Hippocampal formation (tissue), 2 donors: Measurements from ENCODE around the gene IGFALS.

Experiments
- DNase-seq, 2 donors: peaks; one replicate each; lab custom pipeline; 2025; lab: John Stamatoyannopoulos, UW

IGFALS gene

DNA sequence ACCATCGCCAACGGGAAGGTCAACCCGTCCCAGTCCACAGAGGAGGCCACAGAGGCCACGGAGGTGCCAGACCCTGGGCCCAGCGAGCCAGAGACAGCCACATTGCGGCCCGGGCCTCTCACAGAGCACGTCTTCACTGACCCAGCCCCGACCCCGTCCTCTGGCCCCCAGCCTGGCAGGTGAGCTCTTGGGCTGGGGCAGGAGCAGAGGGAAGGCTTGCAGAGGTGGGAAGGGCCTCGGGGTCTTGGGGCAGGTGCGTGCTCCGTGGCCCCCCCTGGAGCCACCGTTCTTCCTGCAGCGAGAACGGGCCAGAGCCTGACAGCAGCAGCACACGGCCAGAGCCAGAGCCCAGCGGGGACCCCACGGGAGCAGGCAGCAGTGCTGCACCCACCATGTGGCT, 27.3 kb downstream of the IGFALS start:
- no peak for DNase-seq

DNA sequence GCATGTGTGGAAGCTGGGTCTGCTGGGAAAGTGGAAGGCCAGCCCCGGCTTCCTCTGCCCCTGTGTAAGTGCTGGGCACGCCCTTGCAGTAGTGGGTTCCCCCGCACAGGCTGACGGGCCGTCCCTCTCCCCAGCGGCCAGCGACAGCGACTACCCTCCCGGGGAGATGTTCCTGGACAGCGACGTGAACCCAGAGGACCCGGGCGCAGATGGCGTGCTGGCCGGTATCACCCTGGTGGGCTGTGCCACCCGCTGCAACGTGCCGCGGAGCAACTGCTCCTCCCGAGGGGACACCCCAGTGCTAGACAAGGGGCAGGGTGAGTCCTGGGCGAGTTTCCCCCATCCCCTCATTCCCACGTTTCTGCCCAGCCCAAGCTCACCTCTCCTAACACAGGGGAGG, 27.7 kb downstream of the IGFALS start:
- DNase-seq: no peak

- no peak for DNase-seq
Measured at GRCh38 chr16:1764971-1765370, 28.5 kb downstream of the IGFALS start.

GRCh38 chr16:1763521-1764511, 29.7 kb downstream of the IGFALS start:
- DNase-seq: no peak

DNA sequence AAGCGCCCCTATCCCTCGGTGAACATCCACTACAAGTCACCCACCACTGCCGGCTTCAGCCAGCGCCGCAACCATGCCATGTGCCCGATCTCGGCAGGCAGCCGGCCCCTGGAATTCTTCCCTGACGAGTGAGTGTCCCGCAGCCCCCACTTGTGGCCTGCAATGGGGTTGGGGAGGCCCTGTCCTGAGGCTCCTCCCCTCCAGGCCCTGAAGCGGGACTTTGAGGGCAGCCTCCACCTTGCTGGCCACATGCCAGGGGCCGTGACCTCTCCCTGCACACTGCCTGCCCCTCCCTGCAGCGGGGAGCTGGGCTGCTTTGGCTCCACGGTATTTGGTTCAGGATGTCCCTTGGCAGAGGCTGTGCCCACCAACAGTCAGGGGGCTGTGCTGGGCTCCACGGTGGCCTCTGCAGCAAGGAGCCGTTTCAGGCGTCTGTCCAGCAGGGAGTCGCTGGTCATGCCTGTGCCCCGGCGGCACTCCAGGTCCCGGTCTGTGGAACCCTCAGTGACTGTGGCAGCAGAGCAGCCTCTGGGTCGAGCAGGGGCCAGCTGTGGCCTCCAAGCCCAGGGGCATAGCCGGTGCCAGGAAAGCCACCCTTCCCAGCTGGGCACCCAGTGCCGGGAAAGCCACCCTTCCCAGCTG, 30.5 kb downstream of the IGFALS start:
- no peak for DNase-seq

- no peak for DNase-seq
Measured at GRCh38 chr16:1762196-1762878, 31.2 kb downstream of the IGFALS start.

DNA sequence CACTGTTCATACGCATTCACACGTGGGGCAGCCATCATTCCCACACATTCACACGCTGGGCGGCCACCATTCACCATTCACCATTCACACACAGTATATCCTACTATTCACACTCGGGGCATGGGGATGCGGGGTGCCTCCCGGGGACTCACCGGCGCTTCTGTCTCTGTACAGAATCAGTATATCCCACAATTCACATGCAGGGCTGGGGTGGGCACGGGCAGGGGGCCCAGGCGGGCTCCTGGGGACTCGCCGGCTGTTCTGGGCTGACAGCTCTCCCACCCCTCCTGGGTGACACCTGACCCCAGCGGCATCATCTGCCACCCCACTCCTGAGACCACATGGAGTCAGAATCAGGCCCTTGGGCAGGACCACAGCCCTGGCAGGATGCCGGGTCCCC, 31.8 kb downstream of the IGFALS start:
- no peak for DNase-seq

DNA sequence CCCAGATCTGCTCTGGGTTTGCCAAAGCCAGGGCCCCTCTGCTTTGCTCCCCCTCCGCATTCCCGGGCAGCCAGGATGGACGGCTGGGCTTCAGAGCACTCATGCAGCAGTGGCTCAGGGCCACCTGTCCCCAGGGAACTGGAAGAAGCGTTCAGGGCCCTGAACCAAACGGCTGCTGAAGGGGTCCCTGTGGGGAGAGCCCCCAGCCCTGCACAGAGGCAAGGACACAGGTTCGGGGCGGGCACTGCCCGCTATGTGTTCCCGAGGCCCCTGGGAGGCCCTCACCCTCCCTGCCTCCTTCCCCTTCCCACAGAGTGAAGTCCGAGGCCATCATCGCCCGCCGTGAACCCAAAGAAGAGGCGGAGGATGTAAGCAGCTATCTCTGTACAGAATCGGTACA, 32.6 kb downstream of the IGFALS start:
- DNase-seq: no peak

DNA sequence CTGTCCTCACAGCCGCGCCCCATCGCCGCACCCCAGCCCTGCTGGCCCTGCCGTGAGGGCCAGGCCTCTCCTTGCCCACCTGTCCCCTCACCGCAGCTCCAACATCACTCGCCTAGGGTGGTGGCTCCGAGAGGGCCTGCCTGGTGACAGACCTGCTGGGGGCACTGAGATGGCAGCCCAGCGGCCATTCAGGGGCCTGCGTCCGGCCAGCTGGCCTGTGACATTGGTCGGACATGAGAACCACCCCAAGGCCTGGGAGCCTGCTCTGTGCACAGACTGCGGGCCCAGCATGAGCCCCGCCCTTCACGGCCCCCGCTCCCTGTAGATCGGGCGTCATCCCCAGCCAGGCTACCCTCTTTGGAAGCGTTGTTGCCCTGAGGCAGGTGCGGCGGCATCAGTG, 34.0 kb downstream of the IGFALS start:
- DNase-seq: no peak

DNA sequence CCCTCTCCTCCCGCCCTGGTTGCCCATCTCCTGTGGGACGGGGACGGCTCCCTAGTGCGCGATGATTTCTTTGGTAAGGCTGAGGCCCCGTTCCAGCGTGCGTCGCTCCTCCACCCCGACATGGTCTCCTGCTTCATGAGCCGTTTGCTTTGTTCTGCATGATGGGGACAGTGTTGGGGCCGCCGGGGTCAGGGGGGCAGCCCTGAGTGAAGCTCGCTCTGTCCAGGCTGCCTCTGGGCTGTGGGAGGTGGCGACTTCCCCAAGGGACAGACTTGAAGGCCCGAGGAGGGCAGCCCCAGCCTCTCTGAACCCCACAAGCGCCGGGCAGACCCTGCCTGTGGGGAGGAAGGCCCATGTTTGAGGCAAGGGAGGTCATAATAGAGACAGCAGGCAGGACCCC, 34.6 kb downstream of the IGFALS start:
- DNase-seq: no peak

DNA sequence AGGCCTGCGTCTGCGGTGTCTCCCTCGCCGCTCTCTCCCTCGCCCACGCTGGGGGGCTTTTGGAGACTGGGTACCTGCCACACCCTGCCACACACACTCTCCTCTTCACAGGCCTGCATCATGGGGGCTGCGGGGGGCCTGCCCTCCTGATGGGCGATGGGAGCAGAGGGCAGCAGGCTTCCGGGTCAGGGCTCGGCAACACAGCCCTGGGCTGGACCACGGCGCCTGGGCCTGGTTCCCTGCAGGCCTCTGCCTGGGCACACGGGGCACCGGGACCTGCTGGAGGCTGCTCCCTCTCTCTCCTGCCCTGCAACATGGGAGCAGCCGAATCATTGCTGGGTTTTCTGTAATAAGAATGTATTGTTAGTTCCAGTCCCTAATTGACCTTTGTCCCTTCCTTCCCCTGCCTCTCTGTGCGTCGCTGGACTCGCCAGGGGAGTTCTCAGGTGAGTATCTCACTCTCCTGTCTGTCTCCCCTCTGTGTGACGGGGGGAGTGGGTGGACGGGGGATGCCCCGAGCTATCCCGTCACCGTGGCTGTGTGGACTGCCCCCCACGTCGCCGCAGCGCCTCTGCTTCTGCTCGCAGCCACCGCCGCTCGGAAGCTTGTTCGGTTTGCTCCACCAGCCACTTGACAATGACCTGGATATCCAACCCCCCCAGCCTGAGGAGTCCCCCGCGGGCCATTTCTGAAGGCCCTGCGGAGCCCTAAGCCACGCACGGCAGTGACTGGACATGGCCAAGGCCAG, 35.6 kb downstream of the IGFALS start:
- no peak for DNase-seq

DNA sequence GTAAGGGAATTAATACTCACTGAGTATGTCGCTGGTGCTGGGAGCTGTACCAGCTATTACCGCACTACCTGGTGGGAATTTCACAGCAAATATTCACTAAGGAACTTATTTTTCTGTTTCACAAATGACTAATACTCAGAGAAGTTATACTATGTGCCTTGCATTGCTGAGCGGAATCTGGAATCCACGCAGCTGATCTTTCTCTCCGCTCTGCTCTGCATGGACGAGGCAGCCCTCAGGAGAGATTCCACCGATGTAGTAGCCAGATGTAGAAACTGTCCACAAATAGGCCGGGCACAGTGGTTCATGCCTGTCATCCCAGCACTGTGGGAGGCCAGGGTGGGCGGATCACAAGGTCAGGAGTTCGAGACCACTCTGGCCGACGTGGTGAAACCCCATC, 39.3 kb downstream of the IGFALS start:
- no peak for DNase-seq

GRCh38 chr16:1752853-1753252, 40.7 kb downstream of the IGFALS start:
- no peak for DNase-seq

DNA sequence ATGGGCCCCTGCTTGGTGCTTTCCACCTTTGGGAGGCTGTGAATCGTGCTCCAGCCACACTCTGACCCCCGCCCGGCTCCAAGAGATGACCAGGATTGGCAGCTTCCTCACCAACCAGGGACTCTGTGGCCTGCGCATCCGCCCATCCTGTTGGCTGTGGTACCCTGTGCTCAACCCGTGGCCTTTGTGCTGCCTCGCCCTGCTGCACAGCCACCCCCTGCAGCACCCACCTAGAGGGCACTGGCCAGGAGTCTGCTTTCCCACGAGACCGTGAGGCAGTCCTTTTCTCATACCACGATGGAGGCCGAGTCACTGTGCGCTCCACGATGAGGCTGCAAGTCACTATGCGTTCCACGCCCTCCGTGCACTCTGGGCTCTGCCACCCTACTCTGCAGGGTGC, 41.6 kb downstream of the IGFALS start:
- DNase-seq: no peak

DNA sequence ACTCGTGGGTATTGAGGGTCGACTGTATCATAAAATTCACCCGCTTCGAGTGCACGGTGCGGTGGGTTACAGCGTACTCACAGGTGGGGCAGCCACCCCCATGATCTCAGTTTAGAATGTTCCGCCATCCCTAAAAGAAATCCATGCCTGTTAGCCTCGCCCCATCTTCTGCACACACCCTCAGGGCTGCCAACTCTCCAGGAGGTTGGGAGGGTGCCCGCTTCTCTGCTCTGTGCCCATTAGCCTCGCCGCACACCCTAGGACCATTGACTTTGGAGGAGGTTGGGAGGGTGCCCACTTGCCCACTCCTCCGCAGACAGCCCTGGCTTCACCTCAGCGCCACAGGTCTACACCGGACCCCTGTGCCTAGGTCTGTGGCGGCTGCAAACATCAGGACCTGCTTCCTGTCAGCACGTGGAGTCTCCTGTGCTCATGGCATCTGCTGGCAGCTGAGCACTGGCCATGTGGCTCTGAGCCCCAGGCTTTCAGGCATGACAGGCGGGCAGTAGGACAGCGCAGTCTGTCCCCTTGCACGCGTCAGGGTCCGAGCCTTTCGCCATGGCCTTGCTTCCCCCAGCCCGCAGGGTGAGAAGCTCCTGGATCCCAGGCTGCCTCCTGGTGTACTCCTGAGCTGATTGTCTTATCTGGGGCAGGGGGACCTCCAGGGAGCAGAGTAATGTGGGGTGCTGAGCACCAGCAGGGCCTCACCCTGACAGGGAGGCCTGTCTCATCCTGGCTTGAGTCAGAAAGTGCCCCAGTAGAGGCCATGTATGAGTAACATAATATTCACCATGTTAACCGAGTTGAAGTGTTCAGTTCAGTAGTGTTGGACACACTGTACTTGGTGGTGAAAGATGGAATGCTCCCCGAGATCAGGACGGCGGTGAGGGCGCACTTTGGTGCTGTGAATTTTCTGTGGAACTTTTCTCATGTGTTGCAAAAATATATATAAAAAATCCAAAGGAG, 44.1 kb downstream of the IGFALS start:
- DNase-seq: no peak

DNA sequence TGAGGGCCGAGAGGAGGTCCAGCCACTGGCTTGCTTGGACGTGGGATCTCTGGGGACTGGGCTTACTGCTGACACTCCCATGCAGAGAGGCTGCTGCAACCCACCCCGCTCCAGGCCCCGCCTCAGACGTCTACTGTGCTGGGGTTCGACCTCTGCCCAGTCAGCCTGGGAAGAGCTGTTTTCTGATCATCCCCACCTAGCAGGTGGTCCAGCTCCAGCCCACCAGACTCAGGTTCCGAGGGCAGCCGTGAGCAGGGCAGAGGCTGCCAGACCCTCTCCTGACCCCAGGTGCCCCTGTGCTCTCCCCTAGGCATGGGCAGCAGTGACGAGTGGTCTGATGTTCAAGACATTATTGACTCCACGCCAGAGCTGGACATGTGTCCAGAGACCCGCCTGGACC, 45.6 kb downstream of the IGFALS start:
- DNase-seq: no peak

GRCh38 chr16:1746693-1747195, 46.8 kb downstream of the IGFALS start:
- no peak for DNase-seq

DNA sequence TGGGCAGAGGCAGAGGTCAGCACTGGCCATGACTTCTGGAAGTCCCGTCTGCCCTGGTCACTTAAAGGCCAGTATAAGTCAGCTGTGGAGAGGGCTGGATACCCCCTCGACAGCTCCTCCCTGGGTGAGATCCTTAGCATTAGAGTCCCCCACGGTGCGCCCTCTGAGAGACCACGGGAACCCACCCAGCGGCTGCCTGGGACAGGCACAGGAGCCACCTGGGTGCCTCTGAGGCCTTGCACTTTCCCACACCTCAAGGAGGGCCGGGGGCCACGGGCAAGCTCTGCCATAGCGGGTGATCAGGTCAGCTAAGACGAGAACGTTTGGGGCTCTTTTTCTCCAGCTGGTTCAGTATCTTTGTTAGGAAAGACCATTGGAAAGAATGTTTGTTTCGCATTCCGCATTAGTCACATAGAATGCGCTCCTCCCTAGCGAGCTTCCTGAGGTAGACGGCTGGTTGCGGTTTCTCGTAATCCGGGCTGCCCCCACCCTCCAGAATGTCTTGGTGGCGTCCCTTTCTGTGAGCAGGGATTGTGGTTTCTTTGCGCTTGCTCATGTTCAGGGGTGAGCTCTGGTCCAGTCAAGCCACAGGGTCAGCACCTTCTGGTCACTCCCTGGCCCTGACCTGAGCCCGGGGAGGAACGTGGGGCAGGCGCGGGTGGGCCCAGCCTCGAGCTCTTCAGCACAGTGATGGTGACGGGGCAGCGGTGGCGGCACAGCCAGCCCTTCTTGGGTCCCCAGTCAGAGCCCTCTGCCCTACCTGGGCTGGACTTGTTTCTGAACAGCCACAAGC, 47.4 kb downstream of the IGFALS start:
- DNase-seq: no peak

GRCh38 chr16:1745181-1745899, 48.2 kb downstream of the IGFALS start:
- DNase-seq: no peak
